ENCODE data around the gene DCAF17.

- TF ChIP-seq, protein P1, sequence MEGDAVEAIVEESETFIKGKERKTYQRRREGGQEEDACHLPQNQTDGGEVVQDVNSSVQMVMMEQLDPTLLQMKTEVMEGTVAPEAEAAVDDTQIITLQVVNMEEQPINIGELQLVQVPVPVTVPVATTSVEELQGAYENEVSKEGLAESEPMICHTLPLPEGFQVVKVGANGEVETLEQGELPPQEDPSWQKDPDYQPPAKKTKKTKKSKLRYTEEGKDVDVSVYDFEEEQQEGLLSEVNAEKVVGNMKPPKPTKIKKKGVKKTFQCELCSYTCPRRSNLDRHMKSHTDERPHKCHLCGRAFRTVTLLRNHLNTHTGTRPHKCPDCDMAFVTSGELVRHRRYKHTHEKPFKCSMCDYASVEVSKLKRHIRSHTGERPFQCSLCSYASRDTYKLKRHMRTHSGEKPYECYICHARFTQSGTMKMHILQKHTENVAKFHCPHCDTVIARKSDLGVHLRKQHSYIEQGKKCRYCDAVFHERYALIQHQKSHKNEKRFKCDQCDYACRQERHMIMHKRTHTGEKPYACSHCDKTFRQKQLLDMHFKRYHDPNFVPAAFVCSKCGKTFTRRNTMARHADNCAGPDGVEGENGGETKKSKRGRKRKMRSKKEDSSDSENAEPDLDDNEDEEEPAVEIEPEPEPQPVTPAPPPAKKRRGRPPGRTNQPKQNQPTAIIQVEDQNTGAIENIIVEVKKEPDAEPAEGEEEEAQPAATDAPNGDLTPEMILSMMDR (IDR thresholded peaks at IDR 0.05), result no peak
- TF ChIP-seq POLR2A (IDR thresholded peaks at IDR 0.05), result no peak
These were observed 97.9 kb downstream of the DCAF17 start for GRCh38 chr2:171531836-171532450.
